ENCODE data around the gene PPP2R5E. TPM values are rescaled to one million over a fixed set of nuclear protein-coding genes. Genes with fewer than 3 reads are reported as not detected.
A peak's percentile ranks its signal among the peaks of the same experiment; 100 is the strongest.
"Not testable (repeated sequence)": the region's sequence is repeated elsewhere in the genome, so short reads cannot be mapped to it uniquely, and the experiment has no call there.

PPP2R5E gene
- total and polyA plus RNA-seq, 2 experiments from 2014 or later, result 30.9 to 31.4 TPM

- Histone ChIP-seq H4K20me1 (ENCODE audit: insufficient read depth, poor library complexity, severe bottlenecking) (no peaks in the 10 kb centered on the region), H3K79me2 (no peaks in the 10 kb centered on the region), H3K27ac (no peak overlapping the region), H2AFZ (no peak overlapping the region), H3K36me3 (replicated peaks; ENCODE audit: insufficient read depth, low read depth) (peaks cover 3% of the 10 kb centered on the region), H3K9me3 (ENCODE audit: low read depth) (no peaks in the 10 kb centered on the region), H3K4me3 (no peak overlapping the region), H3K27me3 (no peaks in the 10 kb centered on the region), H3K9me2 (replicated peaks; ENCODE audit: insufficient read depth) (no peaks in the 10 kb centered on the region), H3K4me2 (no peak overlapping the region), H3K4me1 (ENCODE audit: insufficient read depth) (no peaks in the 10 kb centered on the region)
- DNase-seq (ENCODE audit: low spot score), result no peak
- TF ChIP-seq EZH2 (IDR thresholded peaks at IDR 0.05; ENCODE audit: borderline replicate concordance) (no peak), CTCF (IDR thresholded peaks at IDR 0.05; ENCODE audit: poor library complexity) (no peak), EZH2phosphoT487 (IDR thresholded peaks at IDR 0.05; ENCODE audit: low read depth, severe bottlenecking, unreplicated experiment) (no peak)
- 100% methylated on average over 2 of the region's 2 CpGs for WGBS (ENCODE audit: low lambda C conversion rate, missing lambda C conversion rate)
Observed at GRCh38 chr14:63378444-63378843, 164.7 kb downstream of the PPP2R5E start.

- Histone ChIP-seq H3K27me3 (no peaks in the 10 kb centered on the region), H3K4me1 (ENCODE audit: insufficient read depth) (no peaks in the 10 kb centered on the region), H3K4me3 (no peak overlapping the region), H3K9me3 (ENCODE audit: low read depth) (no peaks in the 10 kb centered on the region), H3K36me3 (replicated peaks; ENCODE audit: insufficient read depth, low read depth) (peaks cover 3% of the 10 kb centered on the region), H3K9me2 (replicated peaks; ENCODE audit: insufficient read depth) (no peaks in the 10 kb centered on the region), H3K79me2 (no peaks in the 10 kb centered on the region), H2AFZ (no peak overlapping the region), H4K20me1 (ENCODE audit: insufficient read depth, poor library complexity, severe bottlenecking) (no peaks in the 10 kb centered on the region), H3K4me2 (no peak overlapping the region), H3K27ac (no peak overlapping the region)
- WGBS (ENCODE audit: low lambda C conversion rate, missing lambda C conversion rate), result 87% methylated on average over 3 of the region's 3 CpGs
- DNase-seq (ENCODE audit: low spot score), result no peak
- TF ChIP-seq EZH2 (IDR thresholded peaks at IDR 0.05; ENCODE audit: borderline replicate concordance) (no peak), CTCF (IDR thresholded peaks at IDR 0.05; ENCODE audit: poor library complexity) (no peak)
Observed at GRCh38 chr14:63375769-63376168, 167.4 kb downstream of the PPP2R5E start.

GRCh38 chr14:63371613-63372012, 171.6 kb downstream of the PPP2R5E start:
- not testable (repeated sequence) for DNase-seq (ENCODE audit: low spot score); H3K27me3 ChIP-seq; H3K27ac ChIP-seq; H3K79me2 ChIP-seq; H3K9me3 ChIP-seq (ENCODE audit: low read depth); H4K20me1 ChIP-seq (ENCODE audit: insufficient read depth, poor library complexity, severe bottlenecking); H2AFZ ChIP-seq; H3K9me2 ChIP-seq (replicated peaks; ENCODE audit: insufficient read depth); H3K4me1 ChIP-seq (ENCODE audit: insufficient read depth); H3K4me3 ChIP-seq; H3K4me2 ChIP-seq; H3K36me3 ChIP-seq (replicated peaks; ENCODE audit: insufficient read depth, low read depth)
- peak; percentile 20 for TF ChIP-seq CTCF (IDR thresholded peaks at IDR 0.05; ENCODE audit: poor library complexity)
- 76% methylated on average over 2 of the region's 2 CpGs for WGBS (ENCODE audit: low lambda C conversion rate, missing lambda C conversion rate)

GRCh38 chr14:63371033-63371432, 172.1 kb downstream of the PPP2R5E start:
- no peak for DNase-seq (ENCODE audit: low spot score)
- no peaks in the 10 kb centered on the region for H3K79me2 ChIP-seq

More at GRCh38 chr14:63371033-63371432, 172.1 kb downstream of the PPP2R5E start:
- H3K4me2 ChIP-seq, result no peak overlapping the region
- H4K20me1 ChIP-seq (ENCODE audit: insufficient read depth, poor library complexity, severe bottlenecking), result no peaks in the 10 kb centered on the region
- no peaks in the 10 kb centered on the region for H3K4me1 ChIP-seq (ENCODE audit: insufficient read depth)
- H3K27me3 ChIP-seq, result no peaks in the 10 kb centered on the region
- H3K9me3 ChIP-seq (ENCODE audit: low read depth), result no peaks in the 10 kb centered on the region
- H2AFZ ChIP-seq, result no peak overlapping the region
- no peak overlapping the region for H3K27ac ChIP-seq
- H3K4me3 ChIP-seq, result no peak overlapping the region
- peaks cover 2% of the 10 kb centered on the region for H3K36me3 ChIP-seq (replicated peaks; ENCODE audit: insufficient read depth, low read depth)
- TF ChIP-seq EZH2 (IDR thresholded peaks at IDR 0.05; ENCODE audit: borderline replicate concordance) (no peak), EZH2phosphoT487 (IDR thresholded peaks at IDR 0.05; ENCODE audit: low read depth, severe bottlenecking, unreplicated experiment) (no peak), CTCF (IDR thresholded peaks at IDR 0.05; ENCODE audit: poor library complexity) (no peak)
- WGBS (ENCODE audit: low lambda C conversion rate, missing lambda C conversion rate), result 98% methylated on average over 4 of the region's 4 CpGs
- H3K9me2 ChIP-seq (replicated peaks; ENCODE audit: insufficient read depth), result no peaks in the 10 kb centered on the region
